ENCODE measurements around the gene GRB7.

DNA sequence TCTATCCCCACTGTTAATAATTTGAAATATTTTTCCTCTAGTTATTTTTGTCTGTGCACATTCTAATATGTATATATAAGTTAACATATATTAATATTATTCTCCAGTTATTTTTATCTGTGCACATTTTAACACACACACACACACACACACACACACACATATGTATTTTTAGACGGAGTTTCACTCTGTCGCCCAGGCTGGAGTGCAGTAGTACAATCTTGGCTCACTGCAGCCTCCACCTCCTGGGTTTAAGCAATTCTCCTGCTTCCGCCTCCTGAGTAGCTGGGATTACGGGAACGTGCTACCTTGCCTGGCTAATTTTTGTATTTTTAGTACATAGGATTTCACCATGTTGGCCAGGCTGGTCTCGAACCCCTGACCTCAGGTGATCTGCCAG, 20.1 kb upstream of the GRB7 start:
- TF ChIP-seq, protein P1, sequence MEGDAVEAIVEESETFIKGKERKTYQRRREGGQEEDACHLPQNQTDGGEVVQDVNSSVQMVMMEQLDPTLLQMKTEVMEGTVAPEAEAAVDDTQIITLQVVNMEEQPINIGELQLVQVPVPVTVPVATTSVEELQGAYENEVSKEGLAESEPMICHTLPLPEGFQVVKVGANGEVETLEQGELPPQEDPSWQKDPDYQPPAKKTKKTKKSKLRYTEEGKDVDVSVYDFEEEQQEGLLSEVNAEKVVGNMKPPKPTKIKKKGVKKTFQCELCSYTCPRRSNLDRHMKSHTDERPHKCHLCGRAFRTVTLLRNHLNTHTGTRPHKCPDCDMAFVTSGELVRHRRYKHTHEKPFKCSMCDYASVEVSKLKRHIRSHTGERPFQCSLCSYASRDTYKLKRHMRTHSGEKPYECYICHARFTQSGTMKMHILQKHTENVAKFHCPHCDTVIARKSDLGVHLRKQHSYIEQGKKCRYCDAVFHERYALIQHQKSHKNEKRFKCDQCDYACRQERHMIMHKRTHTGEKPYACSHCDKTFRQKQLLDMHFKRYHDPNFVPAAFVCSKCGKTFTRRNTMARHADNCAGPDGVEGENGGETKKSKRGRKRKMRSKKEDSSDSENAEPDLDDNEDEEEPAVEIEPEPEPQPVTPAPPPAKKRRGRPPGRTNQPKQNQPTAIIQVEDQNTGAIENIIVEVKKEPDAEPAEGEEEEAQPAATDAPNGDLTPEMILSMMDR (IDR thresholded peaks at IDR 0.05 in 8 of 11, conservative IDR thresholded peaks at IDR 0.05 in 3 of 11) = no peak
- TF ChIP-seq POLR2A (IDR thresholded peaks at IDR 0.05) = no peak
- TF ChIP-seq POLR2AphosphoS5 (IDR thresholded peaks at IDR 0.05) = no peak

Measured in spleen (tissue), 7 donors.